ENCODE data around the gene CCDC77.
A peak's percentile ranks its signal among the peaks of the same experiment; 100 is the strongest.
"Not testable (repeated sequence)": the region's sequence is repeated elsewhere in the genome, so short reads cannot be mapped to it uniquely, and the experiment has no call there.

Gene CCDC77

DNA sequence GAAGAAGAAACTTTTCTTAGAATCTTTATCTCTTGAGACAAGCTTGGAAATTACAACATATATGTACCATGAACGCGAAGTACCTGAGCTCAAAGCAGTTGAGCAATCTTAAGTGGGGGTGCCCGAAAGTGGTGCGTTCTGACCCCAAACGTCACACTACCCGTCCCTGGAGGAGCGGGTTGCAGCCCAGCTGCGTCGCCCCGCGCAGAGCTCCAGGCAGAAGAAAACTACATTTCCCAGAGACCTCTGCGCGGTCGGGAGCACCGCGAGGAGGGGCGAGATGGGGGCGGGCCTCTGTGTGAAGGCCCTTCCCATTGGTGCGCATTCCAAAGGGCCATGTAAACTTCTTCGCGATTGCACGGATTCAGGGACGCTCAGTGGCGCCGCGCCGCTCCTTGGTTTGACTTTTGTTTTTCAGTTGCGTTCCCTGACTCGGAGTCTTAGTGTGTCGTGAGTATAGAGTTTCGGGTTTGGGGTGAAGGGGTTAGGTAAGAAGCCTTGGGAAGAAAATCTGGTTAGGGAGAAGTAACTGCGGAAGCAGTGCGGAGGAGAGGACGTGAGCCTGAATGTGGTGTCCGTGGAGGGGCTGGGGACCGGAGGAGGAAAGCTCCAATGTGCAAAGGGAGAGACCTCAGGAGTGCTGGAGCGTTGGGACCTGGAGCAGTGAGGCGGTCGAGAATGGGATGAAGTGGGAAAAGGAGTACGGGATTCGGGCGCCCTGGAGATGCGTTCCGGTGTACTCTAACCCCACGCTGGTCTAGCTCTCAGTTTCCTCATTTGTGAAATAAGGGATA is at the start of gene CCDC77:
CCDC77 (plus strand) TSS at position 410 of the 794 bp plus-strand sequence. CDS start 7,740 bp downstream, outside the sequence.
- DNase-seq (ENCODE audit: low read depth): peak; percentile 91

GRCh38 chr12:356276-356988 is 45.0 kb upstream of the CCDC77 start:
- DNase-seq (ENCODE audit: low read depth): peak; percentile 73

GRCh38 chr12:359091-359490 is 42.4 kb upstream of the CCDC77 start:
- no peak for DNase-seq (ENCODE audit: low read depth)

GRCh38 chr12:366820-367219 is 34.6 kb upstream of the CCDC77 start:
- no peak for DNase-seq (ENCODE audit: low read depth)

GRCh38 chr12:367972-368371 is 33.5 kb upstream of the CCDC77 start:
- DNase-seq (ENCODE audit: low read depth): no peak

DNA sequence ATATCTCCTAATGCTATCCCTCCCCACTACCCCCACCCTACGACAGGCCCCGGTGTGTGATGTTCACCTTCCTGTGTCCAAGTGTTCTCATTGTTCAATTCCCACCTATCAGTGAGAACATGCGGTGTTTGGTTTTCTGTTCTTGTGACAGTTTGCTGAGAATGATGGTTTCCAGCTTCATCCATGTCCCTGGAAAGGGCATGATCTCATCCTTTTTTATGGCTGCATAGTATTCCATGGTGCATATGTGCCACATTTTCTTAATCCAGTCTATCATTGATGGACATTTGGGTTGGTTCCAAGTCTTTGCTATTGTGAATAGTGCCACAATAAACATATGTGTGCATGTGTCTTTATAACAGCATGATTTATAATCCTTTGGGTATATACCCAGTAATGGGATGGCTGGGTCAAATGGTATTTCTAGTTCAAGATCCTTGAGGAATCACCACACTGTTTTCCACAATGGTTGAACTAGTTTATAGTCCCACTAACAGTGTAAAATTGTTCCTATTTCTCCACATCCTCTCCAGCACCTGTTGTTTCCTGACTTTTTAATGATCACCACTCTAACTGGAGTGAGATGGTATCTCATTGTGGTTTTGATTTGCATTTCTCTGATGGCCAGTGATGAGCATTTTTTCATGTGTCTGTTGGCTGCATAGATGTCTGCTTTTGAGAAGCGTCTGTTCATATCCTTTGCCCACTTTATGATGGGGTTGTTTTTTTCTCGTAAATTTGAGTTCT is 30.5 kb upstream of the CCDC77 start:
- not testable (repeated sequence) for DNase-seq (ENCODE audit: low read depth)

- peak; percentile 82 for DNase-seq (ENCODE audit: low read depth)
These were observed 14.8 kb upstream of the CCDC77 start for GRCh38 chr12:386651-387050.

GRCh38 chr12:388012-388411 is 13.4 kb upstream of the CCDC77 start:
- no peak for DNase-seq (ENCODE audit: low read depth)

GRCh38 chr12:388541-389141 is 12.8 kb upstream of the CCDC77 start:
- peak; percentile 42 for DNase-seq (ENCODE audit: low read depth)

DNA sequence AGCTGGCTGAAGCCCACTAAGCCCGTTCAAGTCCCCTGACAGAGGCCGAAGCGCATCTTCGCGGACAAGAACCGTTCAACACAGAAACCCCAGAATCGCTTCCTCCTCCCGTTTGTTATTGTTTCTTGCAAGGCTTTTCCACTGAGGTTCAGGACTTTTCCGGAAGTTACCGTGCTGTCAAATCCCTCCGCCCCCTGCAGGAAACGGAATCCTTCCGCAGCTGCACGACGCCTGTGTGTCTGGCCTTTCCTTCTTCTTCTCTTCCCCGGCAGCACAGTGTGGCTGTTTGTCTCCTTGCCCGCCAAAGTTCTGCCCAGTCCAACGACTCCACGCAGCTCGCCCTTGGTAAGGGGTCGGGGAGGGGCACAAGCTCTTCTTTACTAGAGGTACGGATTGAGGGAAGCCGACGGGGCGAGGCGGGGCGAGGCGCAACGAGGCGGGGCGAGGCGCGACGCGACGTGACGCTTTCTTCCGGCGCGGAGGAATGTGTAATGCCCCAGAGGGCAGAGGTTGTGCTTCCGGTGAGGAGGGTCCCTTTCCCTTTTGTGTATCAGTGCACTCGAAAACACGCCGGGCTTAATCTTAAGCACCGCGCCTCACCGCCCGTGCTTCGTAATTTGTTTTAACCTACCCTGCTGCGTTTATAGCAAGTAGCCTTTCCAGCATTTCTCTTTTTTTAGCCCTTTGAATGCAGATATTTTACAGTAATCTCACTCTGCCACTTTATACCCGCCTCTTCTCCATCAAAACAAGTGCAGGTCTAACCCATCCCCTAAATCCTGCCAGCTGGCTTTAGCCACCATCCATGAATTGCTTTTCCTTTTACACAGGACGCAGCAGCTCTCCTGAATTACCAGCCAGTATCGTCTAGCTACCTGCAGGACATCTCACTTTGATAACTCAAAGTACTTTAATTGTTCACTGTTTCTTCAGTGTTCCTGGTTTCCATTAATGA is 12.0 kb upstream of the CCDC77 start, which contains the start of gene KDM5A:
KDM5A (minus strand) TSS at position 179 of the 955 bp plus-strand sequence. CDS start 229 bp downstream, outside the sequence.
- peak; percentile 96 for DNase-seq (ENCODE audit: low read depth)

GRCh38 chr12:400828-401227 is 616 bp upstream of the CCDC77 start:
- DNase-seq (ENCODE audit: low read depth): no peak

GRCh38 chr12:402029-402389 is 565 bp downstream of the CCDC77 start:
- DNase-seq (ENCODE audit: low read depth): peak; percentile 58

DNA sequence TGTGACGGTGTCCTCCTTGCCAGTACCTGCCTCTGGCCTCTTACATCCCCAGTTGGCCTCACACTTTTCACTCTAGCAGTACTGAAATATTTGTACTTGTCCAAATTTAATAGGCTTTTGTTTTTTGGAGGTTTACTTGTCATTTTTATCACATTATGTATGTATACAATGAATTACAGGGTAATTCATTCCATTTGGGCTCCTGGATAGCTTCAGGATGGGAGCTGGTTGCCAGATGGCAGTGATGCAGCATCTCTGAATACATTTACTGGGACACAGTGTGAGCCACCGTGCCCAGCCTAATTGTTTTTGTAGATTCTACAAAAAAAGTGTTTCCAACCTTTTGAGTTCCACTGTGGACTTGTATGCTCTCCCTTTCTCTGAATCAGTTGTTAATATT is 13.4 kb downstream of the CCDC77 start:
- no peak for DNase-seq (ENCODE audit: low read depth)

DNA sequence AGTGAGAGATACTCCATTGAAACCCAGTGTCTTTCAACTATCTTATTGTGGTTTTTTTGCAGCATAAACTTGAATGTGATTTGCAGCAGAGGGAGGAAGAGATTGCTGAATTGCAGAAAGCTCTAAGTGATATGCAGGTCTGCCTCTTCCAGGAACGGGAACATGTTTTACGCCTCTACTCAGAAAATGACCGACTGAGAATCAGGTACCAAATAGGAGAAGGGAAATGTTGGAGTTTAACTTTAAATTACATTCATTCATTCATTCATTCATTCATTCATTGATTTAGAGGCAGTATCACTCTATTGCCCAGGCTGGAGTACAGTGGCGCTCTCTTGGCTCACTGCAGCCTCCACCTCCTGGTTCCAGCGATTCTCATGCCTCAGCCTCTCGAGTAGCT is 17.0 kb downstream of the CCDC77 start:
- DNase-seq (ENCODE audit: low read depth): no peak

DNA sequence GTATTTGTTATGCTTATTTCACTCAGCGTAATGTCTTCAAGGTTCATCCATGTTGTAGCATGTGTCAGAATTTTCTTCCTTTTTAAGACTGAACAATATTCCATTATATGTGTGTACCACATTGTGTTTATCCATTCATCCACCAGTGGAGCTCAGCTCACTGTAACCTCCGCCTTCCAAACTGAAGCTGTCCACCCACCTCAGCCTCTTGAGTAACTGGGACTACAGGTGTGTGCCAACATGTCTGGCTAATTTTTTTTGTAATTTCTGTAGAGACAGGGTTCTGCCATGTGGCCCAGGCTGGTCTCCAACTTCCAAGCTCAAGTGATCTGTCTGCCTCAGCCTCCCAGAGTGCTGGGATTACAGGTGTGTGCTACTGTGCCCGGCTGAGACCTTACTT is 21.1 kb downstream of the CCDC77 start:
- DNase-seq (ENCODE audit: low read depth): no peak

- DNase-seq (ENCODE audit: low read depth): not testable (repeated sequence)
These were observed 34.3 kb downstream of the CCDC77 start for GRCh38 chr12:435737-436136.

DNA sequence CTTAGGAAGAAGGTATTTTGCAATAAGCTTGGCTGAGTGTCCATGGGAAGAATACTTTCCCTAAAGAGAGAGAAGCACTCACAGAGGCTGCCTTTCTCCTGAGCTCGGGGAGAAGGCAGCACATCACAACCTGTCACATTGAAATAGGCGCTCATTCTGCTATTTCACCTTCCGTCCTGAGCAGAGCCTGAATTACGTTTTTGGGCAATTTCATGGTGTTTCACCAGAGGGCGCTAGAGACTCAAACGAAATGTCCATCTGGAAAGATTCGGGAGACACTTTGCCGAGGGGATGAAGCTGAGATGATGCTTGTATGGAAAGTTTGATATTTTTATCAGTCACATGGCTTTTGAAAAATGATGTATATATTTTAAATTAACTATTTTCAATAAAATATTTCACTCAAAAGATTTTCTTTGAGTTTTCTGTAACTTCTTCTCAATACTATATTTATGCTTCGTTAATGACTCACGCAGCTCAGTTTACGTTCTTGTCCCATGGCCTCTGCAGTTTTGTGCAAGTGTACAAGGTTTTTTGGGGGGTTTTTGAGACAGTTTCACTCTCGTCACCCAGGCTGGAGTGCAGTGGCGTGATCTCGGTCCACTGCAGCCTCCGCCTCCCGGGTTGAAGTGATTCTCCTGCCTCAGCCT is 40.9 kb downstream of the CCDC77 start:
- peak; percentile 22 for DNase-seq (ENCODE audit: low read depth)

DNA sequence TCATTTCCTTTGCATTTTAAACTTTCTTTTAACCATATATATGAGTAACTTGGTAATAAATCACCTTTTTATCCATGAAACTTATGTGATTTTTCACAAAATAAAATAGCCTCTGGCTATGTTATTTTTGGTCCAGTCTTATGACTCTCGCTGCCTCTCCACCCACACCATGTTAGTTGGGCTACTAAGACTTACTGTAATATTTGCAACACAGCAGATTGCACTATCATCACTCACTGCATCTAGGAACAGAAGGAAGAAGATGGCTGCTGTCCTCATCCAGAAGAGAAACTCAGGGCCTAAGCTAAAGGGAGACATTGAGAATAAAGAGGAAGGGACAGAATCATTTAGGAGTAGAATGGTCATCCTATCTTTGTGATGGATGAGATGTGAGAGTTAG is 45.7 kb downstream of the CCDC77 start:
- DNase-seq (ENCODE audit: low read depth): no peak

DNA sequence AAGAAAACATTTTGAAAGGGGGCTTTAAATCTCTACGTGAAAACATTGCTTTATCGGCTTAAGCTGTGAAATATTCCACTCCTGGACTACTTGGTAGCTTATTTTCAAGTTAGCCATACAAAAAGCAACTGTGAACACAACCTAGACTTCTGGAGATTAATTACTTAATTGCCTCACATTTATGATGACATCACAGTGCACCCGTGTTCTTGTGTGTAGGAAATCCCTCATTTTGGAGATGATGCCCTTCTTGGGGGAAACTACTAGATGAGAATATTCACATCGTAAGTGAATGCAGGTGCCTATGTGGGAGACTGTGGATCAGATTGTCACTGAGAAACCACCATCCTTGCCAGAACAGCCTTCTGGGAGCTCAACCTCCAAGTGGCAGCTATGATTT is 47.8 kb downstream of the CCDC77 start:
- no peak for DNase-seq (ENCODE audit: low read depth)

DNA sequence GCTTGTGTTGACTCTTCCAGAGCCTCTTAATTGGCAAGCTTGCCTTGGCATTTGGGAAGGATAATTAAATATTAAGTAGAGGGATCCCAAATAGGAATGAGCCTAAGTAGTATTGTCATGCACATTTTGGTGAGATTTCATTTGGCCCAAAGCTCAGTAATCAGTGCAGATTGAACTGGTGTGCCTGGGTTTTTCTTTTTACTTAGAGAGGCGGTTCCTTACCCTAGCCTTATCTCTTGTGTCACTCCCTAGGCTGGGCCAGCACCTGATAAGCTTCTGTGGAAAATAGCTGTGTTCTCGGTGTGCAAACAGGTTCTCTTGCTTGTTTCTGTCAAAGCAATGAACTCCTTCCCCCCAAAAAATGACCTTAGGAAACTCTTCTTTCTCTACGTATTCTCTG is 49.0 kb downstream of the CCDC77 start:
- no peak for DNase-seq (ENCODE audit: low read depth)

All from iris pigment epithelial cell (primary cell).